ENCODE measurements around the gene CDC5L. TPM values are rescaled to one million over a fixed set of nuclear protein-coding genes. Genes with fewer than 3 reads are reported as not detected.

CDC5L gene
- total RNA-seq, 2 experiments from 2014 or later: 26.9 to 27.7 TPM

- Mint-ChIP-seq H3K36me3 (no peaks in the 10 kb centered on the region), H3K27ac (no peak overlapping the region), H3K4me1 (no peaks in the 10 kb centered on the region), H3K9me3 (no peaks in the 10 kb centered on the region), H3K4me3 (no peak overlapping the region), H3K27me3 (no peaks in the 10 kb centered on the region)
- no peak for DNase-seq
These were observed 77.2 kb downstream of the CDC5L start for GRCh38 chr6:44464527-44465310.

- Mint-ChIP-seq H3K27ac (no peak overlapping the region), H3K27me3 (no peaks in the 10 kb centered on the region), H3K36me3 (no peaks in the 10 kb centered on the region)
These were observed 79.4 kb downstream of the CDC5L start for GRCh38 chr6:44466955-44467354.

GRCh38 chr6:44468835-44469234, 81.3 kb downstream of the CDC5L start:
- Mint-ChIP-seq H3K9me3 (no peaks in the 10 kb centered on the region), H3K27me3 (no peaks in the 10 kb centered on the region), H3K4me3 (no peak overlapping the region), H3K36me3 (no peaks in the 10 kb centered on the region), H3K27ac (no peak overlapping the region), H3K4me1 (no peaks in the 10 kb centered on the region)
- no peak for DNase-seq

More at GRCh38 chr6:44466955-44467354, 79.4 kb downstream of the CDC5L start:
- Mint-ChIP-seq H3K4me1 (no peaks in the 10 kb centered on the region), H3K9me3 (no peaks in the 10 kb centered on the region), H3K4me3 (no peak overlapping the region)
- DNase-seq: no peak

- H3K9me3 Mint-ChIP-seq: no peaks in the 10 kb centered on the region
- H3K4me1 Mint-ChIP-seq: no peaks in the 10 kb centered on the region
- H3K4me3 Mint-ChIP-seq: no peak overlapping the region
- DNase-seq: no peak
- H3K36me3 Mint-ChIP-seq: no peaks in the 10 kb centered on the region
- peaks cover 1% of the 10 kb centered on the region for H3K27me3 Mint-ChIP-seq
- H3K27ac Mint-ChIP-seq: no peak overlapping the region
These were observed 82.6 kb downstream of the CDC5L start for GRCh38 chr6:44470115-44470464.

GRCh38 chr6:44470746-44471145, 83.2 kb downstream of the CDC5L start:
- Mint-ChIP-seq H3K4me1 (no peaks in the 10 kb centered on the region), H3K27me3 (peaks cover 3% of the 10 kb centered on the region), H3K36me3 (no peaks in the 10 kb centered on the region), H3K9me3 (no peaks in the 10 kb centered on the region), H3K27ac (no peak overlapping the region), H3K4me3 (no peak overlapping the region)
- no peak for DNase-seq

GRCh38 chr6:44471271-44471981, 83.9 kb downstream of the CDC5L start:
- Mint-ChIP-seq H3K4me1 (no peaks in the 10 kb centered on the region), H3K9me3 (no peaks in the 10 kb centered on the region), H3K4me3 (no peak overlapping the region), H3K27me3 (peaks cover 3% of the 10 kb centered on the region), H3K36me3 (no peaks in the 10 kb centered on the region), H3K27ac (no peak overlapping the region)
- DNase-seq: no peak

GRCh38 chr6:44472250-44472945, 84.9 kb downstream of the CDC5L start:
- Mint-ChIP-seq H3K27ac (no peak overlapping the region), H3K27me3 (peaks cover 3% of the 10 kb centered on the region), H3K4me3 (no peak overlapping the region), H3K4me1 (no peaks in the 10 kb centered on the region), H3K36me3 (no peaks in the 10 kb centered on the region), H3K9me3 (no peaks in the 10 kb centered on the region)
- no peak for DNase-seq

GRCh38 chr6:44473393-44474189, 86.1 kb downstream of the CDC5L start:
- no peaks in the 10 kb centered on the region for H3K36me3 Mint-ChIP-seq
- no peaks in the 10 kb centered on the region for H3K9me3 Mint-ChIP-seq
- H3K27ac Mint-ChIP-seq: no peak overlapping the region
- DNase-seq: no peak
- no peak overlapping the region for H3K4me3 Mint-ChIP-seq
- no peaks in the 10 kb centered on the region for H3K4me1 Mint-ChIP-seq
- H3K27me3 Mint-ChIP-seq: peaks cover 3% of the 10 kb centered on the region

GRCh38 chr6:44474190-44474631, 86.7 kb downstream of the CDC5L start:
- no peaks in the 10 kb centered on the region for H3K36me3 Mint-ChIP-seq
- H3K27ac Mint-ChIP-seq: no peak overlapping the region
- no peaks in the 10 kb centered on the region for H3K4me1 Mint-ChIP-seq
- H3K27me3 Mint-ChIP-seq: peaks cover 3% of the 10 kb centered on the region
- DNase-seq: no peak
- no peaks in the 10 kb centered on the region for H3K9me3 Mint-ChIP-seq
- no peak overlapping the region for H3K4me3 Mint-ChIP-seq

- Mint-ChIP-seq H3K36me3 (no peaks in the 10 kb centered on the region), H3K27me3 (peaks cover 3% of the 10 kb centered on the region), H3K4me3 (no peak overlapping the region)
These were observed 87.1 kb downstream of the CDC5L start for GRCh38 chr6:44474643-44475042.

GRCh38 chr6:44475417-44475778, 87.9 kb downstream of the CDC5L start:
- Mint-ChIP-seq H3K36me3 (no peaks in the 10 kb centered on the region), H3K4me1 (no peaks in the 10 kb centered on the region), H3K9me3 (no peaks in the 10 kb centered on the region), H3K27ac (no peak overlapping the region), H3K27me3 (peaks cover 3% of the 10 kb centered on the region), H3K4me3 (no peak overlapping the region)
- no peak for DNase-seq

More at GRCh38 chr6:44474643-44475042, 87.1 kb downstream of the CDC5L start:
- no peak for DNase-seq
- no peak overlapping the region for H3K27ac Mint-ChIP-seq
- no peaks in the 10 kb centered on the region for H3K4me1 Mint-ChIP-seq
- H3K9me3 Mint-ChIP-seq: no peaks in the 10 kb centered on the region

- Mint-ChIP-seq H3K4me1 (no peaks in the 10 kb centered on the region), H3K36me3 (no peaks in the 10 kb centered on the region), H3K27me3 (peaks cover 3% of the 10 kb centered on the region), H3K27ac (no peak overlapping the region), H3K9me3 (no peaks in the 10 kb centered on the region), H3K4me3 (no peak overlapping the region)
- peak; percentile 72 for DNase-seq
These were observed 88.4 kb downstream of the CDC5L start for GRCh38 chr6:44475779-44476434.

GRCh38 chr6:44476849-44477248, 89.3 kb downstream of the CDC5L start:
- no peaks in the 10 kb centered on the region for H3K4me1 Mint-ChIP-seq
- no peak for DNase-seq
- H3K27ac Mint-ChIP-seq: no peak overlapping the region
- H3K27me3 Mint-ChIP-seq: peaks cover 3% of the 10 kb centered on the region
- no peaks in the 10 kb centered on the region for H3K36me3 Mint-ChIP-seq
- no peaks in the 10 kb centered on the region for H3K9me3 Mint-ChIP-seq
- no peak overlapping the region for H3K4me3 Mint-ChIP-seq

- no peak overlapping the region for H3K4me3 Mint-ChIP-seq
- H3K9me3 Mint-ChIP-seq: no peaks in the 10 kb centered on the region
- no peaks in the 10 kb centered on the region for H3K36me3 Mint-ChIP-seq
- peaks cover 3% of the 10 kb centered on the region for H3K27me3 Mint-ChIP-seq
- H3K4me1 Mint-ChIP-seq: no peaks in the 10 kb centered on the region
- DNase-seq: no peak
- H3K27ac Mint-ChIP-seq: no peak overlapping the region
These were observed 89.9 kb downstream of the CDC5L start for GRCh38 chr6:44477293-44477894.
